ENCODE measurements around the gene NUFIP2.

DNA sequence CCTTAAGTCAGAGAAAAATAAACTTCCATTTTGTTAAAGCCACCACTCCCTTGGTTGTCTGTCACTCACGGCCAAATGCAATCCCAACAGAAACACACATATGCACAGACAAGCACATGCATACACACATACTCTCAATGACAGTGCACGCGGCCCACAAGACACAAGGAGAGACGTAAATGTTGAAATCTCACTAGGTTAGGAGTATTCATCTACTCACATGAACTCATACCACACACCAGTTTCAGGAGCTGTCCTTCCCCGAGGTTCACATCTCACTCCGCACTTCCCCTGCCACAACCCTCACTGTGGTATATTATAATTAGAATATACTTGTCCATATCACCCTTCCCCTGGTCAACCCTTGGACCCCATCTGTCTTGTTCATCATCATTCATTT lies 77.8 kb downstream of the NUFIP2 start:
- TF ChIP-seq, protein P1, sequence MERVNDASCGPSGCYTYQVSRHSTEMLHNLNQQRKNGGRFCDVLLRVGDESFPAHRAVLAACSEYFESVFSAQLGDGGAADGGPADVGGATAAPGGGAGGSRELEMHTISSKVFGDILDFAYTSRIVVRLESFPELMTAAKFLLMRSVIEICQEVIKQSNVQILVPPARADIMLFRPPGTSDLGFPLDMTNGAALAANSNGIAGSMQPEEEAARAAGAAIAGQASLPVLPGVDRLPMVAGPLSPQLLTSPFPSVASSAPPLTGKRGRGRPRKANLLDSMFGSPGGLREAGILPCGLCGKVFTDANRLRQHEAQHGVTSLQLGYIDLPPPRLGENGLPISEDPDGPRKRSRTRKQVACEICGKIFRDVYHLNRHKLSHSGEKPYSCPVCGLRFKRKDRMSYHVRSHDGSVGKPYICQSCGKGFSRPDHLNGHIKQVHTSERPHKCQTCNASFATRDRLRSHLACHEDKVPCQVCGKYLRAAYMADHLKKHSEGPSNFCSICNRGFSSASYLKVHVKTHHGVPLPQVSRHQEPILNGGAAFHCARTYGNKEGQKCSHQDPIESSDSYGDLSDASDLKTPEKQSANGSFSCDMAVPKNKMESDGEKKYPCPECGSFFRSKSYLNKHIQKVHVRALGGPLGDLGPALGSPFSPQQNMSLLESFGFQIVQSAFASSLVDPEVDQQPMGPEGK (CRISPR knock-in tag; IDR thresholded peaks at IDR 0.05; ENCODE audit: borderline replicate concordance): no peak
- no peak for TF ChIP-seq RARB (CRISPR knock-in tag; IDR thresholded peaks at IDR 0.05)
- TF ChIP-seq ZNF8 (CRISPR knock-in tag; IDR thresholded peaks at IDR 0.05): no peak
- no peak for TF ChIP-seq ARNTL (CRISPR knock-in tag; IDR thresholded peaks at IDR 0.05; ENCODE audit: borderline replicate concordance, low read depth)
- no peak for TF ChIP-seq ZFP30 (CRISPR knock-in tag; IDR thresholded peaks at IDR 0.05)
- no peak for TF ChIP-seq PPARA (CRISPR knock-in tag; IDR thresholded peaks at IDR 0.05; ENCODE audit: borderline replicate concordance)
- TF ChIP-seq, protein P2, sequence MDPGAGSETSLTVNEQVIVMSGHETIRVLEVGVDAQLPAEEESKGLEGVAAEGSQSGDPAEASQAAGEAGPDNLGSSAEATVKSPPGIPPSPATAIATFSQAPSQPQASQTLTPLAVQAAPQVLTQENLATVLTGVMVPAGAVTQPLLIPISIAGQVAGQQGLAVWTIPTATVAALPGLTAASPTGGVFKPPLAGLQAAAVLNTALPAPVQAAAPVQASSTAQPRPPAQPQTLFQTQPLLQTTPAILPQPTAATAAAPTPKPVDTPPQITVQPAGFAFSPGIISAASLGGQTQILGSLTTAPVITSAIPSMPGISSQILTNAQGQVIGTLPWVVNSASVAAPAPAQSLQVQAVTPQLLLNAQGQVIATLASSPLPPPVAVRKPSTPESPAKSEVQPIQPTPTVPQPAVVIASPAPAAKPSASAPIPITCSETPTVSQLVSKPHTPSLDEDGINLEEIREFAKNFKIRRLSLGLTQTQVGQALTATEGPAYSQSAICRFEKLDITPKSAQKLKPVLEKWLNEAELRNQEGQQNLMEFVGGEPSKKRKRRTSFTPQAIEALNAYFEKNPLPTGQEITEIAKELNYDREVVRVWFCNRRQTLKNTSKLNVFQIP (CRISPR knock-in tag; IDR thresholded peaks at IDR 0.05; ENCODE audit: borderline replicate concordance, low read depth): no peak
- TF ChIP-seq ZFP3 (CRISPR knock-in tag; IDR thresholded peaks at IDR 0.05): no peak
- no peak for TF ChIP-seq ISL1 (CRISPR knock-in tag; IDR thresholded peaks at IDR 0.05)
- TF ChIP-seq BACH2 (CRISPR knock-in tag; IDR thresholded peaks at IDR 0.05; ENCODE audit: borderline replicate concordance): no peak
- no peak for TF ChIP-seq GLIS3 (CRISPR knock-in tag; IDR thresholded peaks at IDR 0.05)
- no peak for TF ChIP-seq SNAI2 (CRISPR knock-in tag; IDR thresholded peaks at IDR 0.05)

All from SK-N-SH treated with all-trans-retinoic acid at 6 μM for 48 hours (cell line).